H1 (cell line): Measurements from ENCODE around the gene PTCHD4. TPM values are rescaled to one million over a fixed set of nuclear protein-coding genes. Genes with fewer than 3 reads are reported as not detected.

Experiments
- SIN3A ChIP-seq, 2 experiments: IDR thresholded peaks in 1 of 2; conservative IDR thresholded peaks in 1 of 2; 2 replicates each; pipeline ENCODE4 v1.6.1; 2011 to 2012; ENCODE audit warnings: low read length in 2 of 2, improper control_type of control experiment in 1 of 2, low read depth in 1 of 2, mild to moderate bottlenecking in 1 of 2
- polyA plus RNA-seq, 7 experiments: library from polyadenylated mRNA; depleted of rRNA in 3 of 7; stranded (reverse) in 5 of 7; unstranded in 2 of 7; fragments of >200 nt in 5 of 7; fragments of 200-250 nt in 2 of 7; gene quantifications; 1 replicate in 5 of 7; 2 replicates in 1 of 7; 4 replicates in 1 of 7; pipeline versions ENCODE4 v1.2.1 to v1.2.3, GENCODE V29; 2011 to 2013; ENCODE audit warnings: missing spikeins in 2 of 7, mixed read lengths in 2 of 7
- total RNA-seq: library from RNA; stranded (reverse); fragmentation: NEBNext Ultra II Directional; extraction: Animal tissue kit (Norgen Biotek cat#: 25700); gene quantifications from 2 replicates; pipeline ENCODE4 v1.2.1, GENCODE V29; 2021
- TF ChIP-seq, protein P1 (sequence below): IDR thresholded peaks from 2 replicates; pipeline ENCODE4 v1.6.1; 2012; ENCODE audit warnings: low read length, inconsistent platforms

Gene PTCHD4
- total and polyA plus RNA-seq, 2 of the 8 experiments (the other 6 are each of a cell fraction or from before 2014, with no cell fraction given), result 0.17 to 0.37 TPM

GRCh38 chr6:48139818-48140614 is 29.0 kb upstream of the PTCHD4 start (continued):
- TF ChIP-seq, protein P1, sequence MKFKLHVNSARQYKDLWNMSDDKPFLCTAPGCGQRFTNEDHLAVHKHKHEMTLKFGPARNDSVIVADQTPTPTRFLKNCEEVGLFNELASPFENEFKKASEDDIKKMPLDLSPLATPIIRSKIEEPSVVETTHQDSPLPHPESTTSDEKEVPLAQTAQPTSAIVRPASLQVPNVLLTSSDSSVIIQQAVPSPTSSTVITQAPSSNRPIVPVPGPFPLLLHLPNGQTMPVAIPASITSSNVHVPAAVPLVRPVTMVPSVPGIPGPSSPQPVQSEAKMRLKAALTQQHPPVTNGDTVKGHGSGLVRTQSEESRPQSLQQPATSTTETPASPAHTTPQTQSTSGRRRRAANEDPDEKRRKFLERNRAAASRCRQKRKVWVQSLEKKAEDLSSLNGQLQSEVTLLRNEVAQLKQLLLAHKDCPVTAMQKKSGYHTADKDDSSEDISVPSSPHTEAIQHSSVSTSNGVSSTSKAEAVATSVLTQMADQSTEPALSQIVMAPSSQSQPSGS, result no peak
- TF ChIP-seq SIN3A (conservative IDR thresholded peaks at IDR 0.05 in 1 of 2, IDR thresholded peaks at IDR 0.05 in 1 of 2; ENCODE audit: low read depth in 1 of 2, low read length in 2 of 2), result no peak
